Heart right ventricle (tissue), 16 donors: ENCODE data around the gene PTPRD. TPM values are rescaled to one million over a fixed set of nuclear protein-coding genes. Genes with fewer than 3 reads are reported as not detected.

Experiments
- ATAC-seq, 8 donors: fragments of 200-7000 bp; cut with Tn5 transposase; one replicate each; pipeline ENCODE4 v1.9.1; 2020; ENCODE audit warnings: mild to moderate bottlenecking in 8 of 8, moderate library complexity in 8 of 8, moderate number of reproducible peaks in 1 of 8
- DNase-seq, 2 donors: peaks; one replicate each; pipeline ENCODE4 v3.0.0-alpha.2; 2020
- H3K27ac ChIP-seq, 10 donors: fragments of 200-600 bp; sonication (generic) in 2 of 10; one replicate each; pipeline versions ENCODE4 v1.5.0 to v1.8.0; 2020 to 2022; ENCODE audit warnings: mild to moderate bottlenecking in 3 of 10
- H3K27me3 ChIP-seq, 7 donors: fragments of 200-600 bp; one replicate each; pipeline ENCODE4 v1.8.0; 2021 to 2022; ENCODE audit warnings: mild to moderate bottlenecking in 2 of 7
- H3K36me3 ChIP-seq, 9 donors: fragments of 200-600 bp; sonication (generic) in 1 of 9; one replicate each; pipeline versions ENCODE4 v1.5.0 to v1.8.0; 2020 to 2022; ENCODE audit warnings: mild to moderate bottlenecking in 2 of 9
- H3K4me1 ChIP-seq, 9 donors: fragments of 200-600 bp; sonication (generic) in 1 of 9; one replicate each; pipeline versions ENCODE4 v1.5.0 to v1.8.0; 2020 to 2022; ENCODE audit warnings: mild to moderate bottlenecking in 4 of 9
- H3K4me3 ChIP-seq, 10 donors: fragments of 200-600 bp; sonication (generic) in 2 of 10; one replicate each; pipeline versions ENCODE4 v1.5.0 to v1.8.0; 2020 to 2022; ENCODE audit warnings: mild to moderate bottlenecking in 7 of 10, moderate library complexity in 2 of 10
- H3K9me3 ChIP-seq, 11 donors: fragments of 200-600 bp in 10 of 11; sonication (generic) in 2 of 11; one replicate each; pipeline versions ENCODE4 v1.5.0 to v1.8.0; 2013 to 2022; ENCODE audit warnings: mild to moderate bottlenecking in 2 of 11, control low read depth in 1 of 11, moderate library complexity in 1 of 11
- CTCF ChIP-seq, 9 donors: fragments of 200-600 bp; sonication (generic) in 2 of 9; IDR thresholded peaks; one replicate each; pipeline versions ENCODE4 v1.5.0 to v1.8.0; 2021 to 2022; ENCODE audit warnings: antibody characterized with exemption in 9 of 9, mild to moderate bottlenecking in 5 of 9, moderate library complexity in 1 of 9
- WGBS, 2 donors: extraction: QIAGEN DNeasy Blood & Tissue Kit; methylation state at CpG; one replicate each; pipeline ENCODE4 v1.1.7; 2013; ENCODE audit warnings: inconsistent platforms in 1 of 2; 5-methylcytosine and 5-hydroxymethylcytosine counted together
- intact Hi-C, 10 donors: fragments of 100-400 bp; cut with DNase I; formaldehyde crosslinking; loops; one replicate each; pipeline versions ENCODE4 v1.11.1 to v1.14.2; 2022
- polyA plus RNA-seq, 2 donors: library from polyadenylated mRNA; stranded (reverse); fragments of 200-250 nt; gene quantifications; one replicate each; pipeline ENCODE4 v1.2.3, GENCODE V29; 2013
- total RNA-seq, 10 donors: library from RNA; stranded (reverse); fragmentation: NEBNext Ultra II Directional in 3 of 10; extraction: Animal tissue kit (Norgen Biotek cat#: 25700) in 3 of 10; gene quantifications; one replicate each; pipeline versions ENCODE4 v1.2.1 to v1.2.4, GENCODE V29; 2021 to 2023
- donor health status: Arrhythmogenic right ventricular cardiomyopathy.
- donor health status: ischemic (EF 13 %, LVEDD 7.1; RV severe dilation, severe dysfunction).
- donor health status: healthy with polysubstance abuse.
- donor health status: DM: no; HTN: yes; CAD: no.
- donor health status: DM: no; HTN: no; CAD: no.
- donor health status: ischemic (EF 25% LVEDD 6.9; RV normal size, moderate dysfunction).
- donor health status: ischemic (EF 25% LVEDD 5.7; RV mildly dilated, moderate dysfunction).
- donor health status: healthy.
- donor health status: DM: yes; HTN: yes; CAD: no.
- donor health status: Ischemic cardiomyopathy.
- donor health status: ischemic (EF 35%, LVEDD 5.7; RV mildly dilated, moderate dysfunction).
- donor health status: nonischemic (EF 11% LVEDD 7.7; RV severe dilation, severe dysfunction).
- donor health status: DM: yes; HTN: yes; CAD: no.
- donor health status: PGD.
- donor health status: ischemic (EF 29% LVEDD 5.4; RV normal size, mild dysfunction).
- donor health status: nonischemic (EF 23%, LVEDD 6.1; RV moderate dilation, normal function).

PTPRD gene
- total and polyA plus RNA-seq, 12 donors = 1.4 to 25.2 (median 13.0) TPM

- no peak for TF ChIP-seq CTCF (IDR thresholded peaks at IDR 0.05)
- H3K27ac ChIP-seq = no peak overlapping the region
- H3K4me3 ChIP-seq = no peak overlapping the region
- no peaks in the 10 kb centered on the region for H3K4me1 ChIP-seq
- intact Hi-C loops = no loop called here
- no peaks in the 10 kb centered on the region for H3K36me3 ChIP-seq
- no peaks in the 10 kb centered on the region for H3K9me3 ChIP-seq
- H3K27me3 ChIP-seq = no peaks in the 10 kb centered on the region
- ATAC-seq = no peak
- WGBS, 2 donors = 74 to 87% methylated on average over 1 of the region's 1 CpG
- DNase-seq = no peak
Observed at GRCh38 chr9:10015755-10016154, 597.0 kb downstream of the PTPRD start.

GRCh38 chr9:10014889-10015288 is 597.9 kb downstream of the PTPRD start:
- H3K4me1 ChIP-seq = no peaks in the 10 kb centered on the region
- DNase-seq (no peak), ATAC-seq (no peak)
- no peak for TF ChIP-seq CTCF (IDR thresholded peaks at IDR 0.05)
- H3K9me3 ChIP-seq = no peaks in the 10 kb centered on the region
- no peaks in the 10 kb centered on the region for H3K36me3 ChIP-seq
- intact Hi-C loops = no loop called here
- no peaks in the 10 kb centered on the region for H3K27me3 ChIP-seq
- no peak overlapping the region for H3K4me3 ChIP-seq
- 90 to 91% methylated on average over 2 of the region's 2 CpGs for WGBS, 2 donors
- H3K27ac ChIP-seq = no peak overlapping the region

GRCh38 chr9:10009401-10009800 is 603.4 kb downstream of the PTPRD start:
- Histone ChIP-seq H3K4me3 (no peak overlapping the region), H3K27me3 (no peaks in the 10 kb centered on the region), H3K36me3 (no peaks in the 10 kb centered on the region), H3K27ac (no peak overlapping the region), H3K4me1 (no peaks in the 10 kb centered on the region), H3K9me3 (no peaks in the 10 kb centered on the region)
- intact Hi-C loops = no loop called here
- no peak for DNase-seq
- WGBS, 2 donors = 83 to 93% methylated on average over 3 of the region's 3 CpGs
- TF ChIP-seq CTCF (IDR thresholded peaks at IDR 0.05) = no peak
- no peak for ATAC-seq

- Histone ChIP-seq H3K4me3 (no peak overlapping the region), H3K27ac (no peak overlapping the region), H3K27me3 (no peaks in the 10 kb centered on the region), H3K9me3 (no peaks in the 10 kb centered on the region), H3K4me1 (no peaks in the 10 kb centered on the region), H3K36me3 (no peaks in the 10 kb centered on the region)
- 0 to 43% methylated on average over 1 of the region's 1 CpG for WGBS, 2 donors
- no peak for ATAC-seq
- no peak for DNase-seq
- TF ChIP-seq CTCF (IDR thresholded peaks at IDR 0.05) = no peak
- intact Hi-C loops = no loop called here
Observed at GRCh38 chr9:10008101-10008799, 604.6 kb downstream of the PTPRD start.
